ENCODE measurements around the gene EVA1C. TPM values are rescaled to one million over a fixed set of nuclear protein-coding genes. Genes with fewer than 3 reads are reported as not detected.

Gene EVA1C
- total and polyA plus RNA-seq, 9 of the 15 experiments (the other 6 are each of a cell fraction or from before 2014, with no cell fraction given) = 0.22 TPM; not detected in 8

GRCh38 chr21:32427958-32428623 lies 15.6 kb downstream of the EVA1C start (continued):
- TF ChIP-seq MLLT1 (IDR thresholded peaks at IDR 0.05) = no peak
- TF ChIP-seq ZNF24 (IDR thresholded peaks at IDR 0.05) = no peak
- TF ChIP-seq TRIM28 (IDR thresholded peaks at IDR 0.05) = no peak
- TF ChIP-seq SREBF2 (CRISPR knock-in tag; IDR thresholded peaks at IDR 0.05) = no peak
- TF ChIP-seq MGA (IDR thresholded peaks at IDR 0.05) = no peak
- TF ChIP-seq NR2C1 (IDR thresholded peaks at IDR 0.05) = no peak
- TF ChIP-seq NR2C1 (tag; IDR thresholded peaks at IDR 0.05) = no peak
- no peak for TF ChIP-seq ARNT (IDR thresholded peaks at IDR 0.05)
- TF ChIP-seq ATF1 (CRISPR knock-in tag; IDR thresholded peaks at IDR 0.05) = no peak
- no peak for TF ChIP-seq ATF1 (tag; IDR thresholded peaks at IDR 0.05)
- TF ChIP-seq ZNF695 (CRISPR knock-in tag; IDR thresholded peaks at IDR 0.05) = no peak
- no peak for TF ChIP-seq VEZF1 (CRISPR knock-in tag; IDR thresholded peaks at IDR 0.05)
- TF ChIP-seq PTTG1 (tag; IDR thresholded peaks at IDR 0.05; ENCODE audit: low read depth) = no peak
- TF ChIP-seq ZNF121 (CRISPR knock-in tag; conservative IDR thresholded peaks at IDR 0.05) = no peak
- TF ChIP-seq RFX7 (CRISPR knock-in tag; IDR thresholded peaks at IDR 0.05) = no peak
- TF ChIP-seq ZBTB1 (CRISPR knock-in tag; IDR thresholded peaks at IDR 0.05; ENCODE audit: borderline replicate concordance, low read depth) = no peak
